Lower leg skin (tissue), 3 donors: ENCODE data around the gene NEIL3.

ENCODE experiments used
- POLR2A ChIP-seq, 2 donors: fragments of 450-650 bp; IDR thresholded peaks; one replicate each; pipeline ENCODE4 v1.6.1; 2016 to 2017; ENCODE audit warnings: antibody characterized with exemption in 2 of 2, mild to moderate bottlenecking in 1 of 2, moderate library complexity in 1 of 2
- TF ChIP-seq, protein P1 (sequence below), 3 donors: fragments of 450-650 bp; IDR thresholded peaks; one replicate each; pipeline ENCODE4 v1.5.1; 2016; ENCODE audit warnings: antibody characterized with exemption in 3 of 3, mild to moderate bottlenecking in 3 of 3, moderate library complexity in 2 of 3

DNA sequence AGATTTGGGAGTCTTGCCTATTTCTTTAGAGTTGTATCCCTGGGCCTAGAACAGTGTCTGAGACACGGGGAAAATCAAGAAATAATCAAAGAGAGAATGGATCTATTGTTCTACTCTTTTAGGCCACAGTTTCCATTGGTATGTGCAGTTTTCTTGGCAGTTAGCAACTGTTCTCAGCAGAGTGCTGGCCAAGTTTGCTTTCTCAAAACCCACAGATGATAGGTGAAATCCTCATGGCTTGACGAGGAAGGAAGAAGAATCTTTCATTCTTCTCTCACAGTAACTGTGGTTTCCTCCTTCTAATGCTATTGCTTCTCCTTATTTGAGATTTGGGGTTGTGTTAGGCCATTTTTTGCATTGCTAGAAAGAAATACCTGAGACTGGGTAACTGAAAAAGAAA is 90.4 kb downstream of the NEIL3 start:
- TF ChIP-seq, protein P1, sequence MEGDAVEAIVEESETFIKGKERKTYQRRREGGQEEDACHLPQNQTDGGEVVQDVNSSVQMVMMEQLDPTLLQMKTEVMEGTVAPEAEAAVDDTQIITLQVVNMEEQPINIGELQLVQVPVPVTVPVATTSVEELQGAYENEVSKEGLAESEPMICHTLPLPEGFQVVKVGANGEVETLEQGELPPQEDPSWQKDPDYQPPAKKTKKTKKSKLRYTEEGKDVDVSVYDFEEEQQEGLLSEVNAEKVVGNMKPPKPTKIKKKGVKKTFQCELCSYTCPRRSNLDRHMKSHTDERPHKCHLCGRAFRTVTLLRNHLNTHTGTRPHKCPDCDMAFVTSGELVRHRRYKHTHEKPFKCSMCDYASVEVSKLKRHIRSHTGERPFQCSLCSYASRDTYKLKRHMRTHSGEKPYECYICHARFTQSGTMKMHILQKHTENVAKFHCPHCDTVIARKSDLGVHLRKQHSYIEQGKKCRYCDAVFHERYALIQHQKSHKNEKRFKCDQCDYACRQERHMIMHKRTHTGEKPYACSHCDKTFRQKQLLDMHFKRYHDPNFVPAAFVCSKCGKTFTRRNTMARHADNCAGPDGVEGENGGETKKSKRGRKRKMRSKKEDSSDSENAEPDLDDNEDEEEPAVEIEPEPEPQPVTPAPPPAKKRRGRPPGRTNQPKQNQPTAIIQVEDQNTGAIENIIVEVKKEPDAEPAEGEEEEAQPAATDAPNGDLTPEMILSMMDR (IDR thresholded peaks at IDR 0.05): no peak
- no peak for TF ChIP-seq POLR2A (IDR thresholded peaks at IDR 0.05)
